NCI-H82 treated with DMSO at 0.1 percent for 48 hours (cell line): ENCODE measurements around the gene WWTR1.

Experiments
- DNase-seq: peaks from one replicate; lab custom pipeline; 2025; ENCODE audit not compliant: unreplicated experiment; lab: John Stamatoyannopoulos, UW

The WWTR1 gene

GRCh38 chr3:149625795-149626194 lies 32.0 kb downstream of the WWTR1 start:
- no peak for DNase-seq

GRCh38 chr3:149623824-149624223 lies 34.0 kb downstream of the WWTR1 start:
- DNase-seq, result no peak

- DNase-seq, result no peak
These were observed 36.4 kb downstream of the WWTR1 start for GRCh38 chr3:149621218-149622005.

GRCh38 chr3:149620291-149621020 lies 37.4 kb downstream of the WWTR1 start:
- no peak for DNase-seq

GRCh38 chr3:149619136-149619535 lies 38.7 kb downstream of the WWTR1 start:
- DNase-seq, result no peak

- DNase-seq, result no peak
These were observed 39.4 kb downstream of the WWTR1 start for GRCh38 chr3:149618151-149619123.

- no peak for DNase-seq
These were observed 42.0 kb downstream of the WWTR1 start for GRCh38 chr3:149615731-149616221.

GRCh38 chr3:149613988-149614387 lies 43.8 kb downstream of the WWTR1 start:
- DNase-seq, result no peak

- no peak for DNase-seq
These were observed 45.4 kb downstream of the WWTR1 start for GRCh38 chr3:149612456-149612855.

GRCh38 chr3:149611149-149611548 lies 46.7 kb downstream of the WWTR1 start:
- no peak for DNase-seq

GRCh38 chr3:149610351-149611105 lies 47.3 kb downstream of the WWTR1 start:
- DNase-seq, result no peak

GRCh38 chr3:149609595-149609994 lies 48.2 kb downstream of the WWTR1 start:
- no peak for DNase-seq

- no peak for DNase-seq
These were observed 48.8 kb downstream of the WWTR1 start for GRCh38 chr3:149608987-149609386.

GRCh38 chr3:149605902-149606301 lies 51.9 kb downstream of the WWTR1 start:
- DNase-seq, result no peak

- no peak for DNase-seq
These were observed 53.5 kb downstream of the WWTR1 start for GRCh38 chr3:149604125-149604875.

GRCh38 chr3:149603126-149604074 lies 54.4 kb downstream of the WWTR1 start:
- no peak for DNase-seq

GRCh38 chr3:149600634-149601033 lies 57.2 kb downstream of the WWTR1 start:
- no peak for DNase-seq

GRCh38 chr3:149599236-149599635 lies 58.6 kb downstream of the WWTR1 start:
- no peak for DNase-seq
